ENCODE results near the gene DACT1. TPM values are rescaled to one million over a fixed set of nuclear protein-coding genes. Genes with fewer than 3 reads are reported as not detected.

The DACT1 gene
- total and polyA plus RNA-seq, 2 donors from 2014 or later, result 2.1 to 18.6 TPM

DNA sequence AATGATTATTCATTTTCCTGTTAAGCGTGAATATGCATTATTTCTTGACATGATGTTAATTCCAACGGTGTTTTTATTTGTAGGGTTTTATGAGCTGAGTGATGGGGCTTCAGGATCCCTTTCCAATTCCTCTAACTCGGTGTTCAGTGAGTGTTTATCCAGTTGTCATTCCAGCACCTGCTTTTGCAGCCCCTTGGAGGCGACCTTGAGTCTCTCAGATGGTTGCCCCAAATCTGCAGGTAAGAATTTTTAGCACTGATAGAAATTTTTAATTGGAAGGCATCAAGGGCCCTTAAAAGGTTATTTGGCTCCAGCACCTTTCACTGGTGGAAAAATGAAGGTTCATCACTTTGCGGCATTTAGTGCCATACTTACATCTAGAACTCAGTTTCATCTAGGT, 3.7 kb downstream of the DACT1 start:
- H3K9ac ChIP-seq (ENCODE audit: low read length in 3 of 3), result no peak overlapping the region
- TF ChIP-seq CTCF (IDR thresholded peaks at IDR 0.05; ENCODE audit: borderline replicate concordance, extremely low read depth, insufficient read depth), result no peak
- peaks cover 0 to 6% (median 6%) of the 10 kb centered on the region in 3 donors for H3K36me3 ChIP-seq (ENCODE audit: control insufficient read depth in 2 of 3, insufficient read depth in 3 of 3, low read length in 3 of 3)
- no peak overlapping the region for H3K27ac ChIP-seq (ENCODE audit: low read depth in 2 of 2, low read length in 2 of 2)
- H3K27me3 ChIP-seq (ENCODE audit: control insufficient read depth, insufficient read depth, low read length), result no peaks in the 10 kb centered on the region
- H3K9me3 ChIP-seq (ENCODE audit: control insufficient read depth in 2 of 3, insufficient read depth in 1 of 3, low read length in 3 of 3), result no peaks in the 10 kb centered on the region
- peaks cover 0 to 10% (median 7%) of the 10 kb centered on the region in 3 donors for H3K4me1 ChIP-seq (ENCODE audit: control insufficient read depth in 2 of 3, insufficient read depth in 2 of 3, low read depth in 1 of 3, low read length in 3 of 3)
- FAIRE-seq (no peak), DNase-seq (no peak)
- intact Hi-C loops (cut with DNase I), result loop anchor here (10.0 kb wide), 1 partner anchor 393 kb away; no protein-coding TSS in a partner anchor
- no peak overlapping the region for H3K4me3 ChIP-seq (ENCODE audit: low read length in 3 of 3)

DNA sequence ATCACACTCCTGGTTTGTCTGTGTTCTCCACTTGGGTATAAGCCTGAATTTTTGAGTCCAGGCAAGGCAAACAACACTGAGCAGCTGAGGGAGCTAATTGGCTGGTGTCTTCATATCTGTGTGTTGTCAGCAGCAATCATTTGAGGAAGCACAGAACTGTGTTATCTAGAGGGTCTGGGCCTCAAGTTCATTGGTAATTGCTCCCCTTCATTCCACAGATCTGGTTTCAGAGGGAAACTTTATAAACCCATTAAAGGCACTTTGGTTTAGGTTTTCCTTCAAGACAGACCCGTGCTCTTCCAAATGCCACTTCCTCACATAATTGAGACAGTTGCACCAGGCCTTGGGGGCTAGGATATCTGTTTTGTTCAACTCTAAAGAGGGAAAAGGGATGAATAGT, 5.6 kb downstream of the DACT1 start:
- Histone ChIP-seq H3K36me3 (ENCODE audit: control insufficient read depth in 2 of 3, insufficient read depth in 3 of 3, low read length in 3 of 3) (peaks cover 0 to 6% (median 6%) of the 10 kb centered on the region in 3 donors), H3K4me1 (ENCODE audit: control insufficient read depth in 2 of 3, insufficient read depth in 2 of 3, low read depth in 1 of 3, low read length in 3 of 3) (peaks cover 0 to 10% (median 7%) of the 10 kb centered on the region in 3 donors), H3K9me3 (ENCODE audit: control insufficient read depth in 2 of 3, insufficient read depth in 1 of 3, low read length in 3 of 3) (no peaks in the 10 kb centered on the region), H3K27me3 (ENCODE audit: control insufficient read depth, insufficient read depth, low read length) (no peaks in the 10 kb centered on the region), H3K4me3 (ENCODE audit: low read length in 3 of 3) (no peak overlapping the region), H3K9ac (ENCODE audit: low read length in 3 of 3) (no peak overlapping the region), H3K27ac (ENCODE audit: low read depth in 2 of 2, low read length in 2 of 2) (no peak overlapping the region)
- no peak for DNase-seq
- intact Hi-C loops (cut with DNase I), result loop anchor here (10.0 kb wide), 1 partner anchor 391 kb away; no protein-coding TSS in a partner anchor
- TF ChIP-seq CTCF (IDR thresholded peaks at IDR 0.05; ENCODE audit: borderline replicate concordance, extremely low read depth, insufficient read depth), result no peak
- no peak for FAIRE-seq

- FAIRE-seq, result no peak
Measured at GRCh38 chr14:58645641-58646040, 7.9 kb downstream of the DACT1 start.

More at GRCh38 chr14:58645641-58646040, 7.9 kb downstream of the DACT1 start:
- intact Hi-C loops (cut with DNase I), result loop anchor here (10.0 kb wide), 1 partner anchor 389 kb away; no protein-coding TSS in a partner anchor
- peaks cover 0 to 6% (median 6%) of the 10 kb centered on the region in 3 donors for H3K36me3 ChIP-seq (ENCODE audit: control insufficient read depth in 2 of 3, insufficient read depth in 3 of 3, low read length in 3 of 3)
- H3K4me3 ChIP-seq (ENCODE audit: low read length in 3 of 3), result no peak overlapping the region
- TF ChIP-seq CTCF (IDR thresholded peaks at IDR 0.05; ENCODE audit: borderline replicate concordance, extremely low read depth, insufficient read depth), result no peak
- H3K27me3 ChIP-seq (ENCODE audit: control insufficient read depth, insufficient read depth, low read length), result no peaks in the 10 kb centered on the region
- no peak for DNase-seq
- no peak overlapping the region for H3K9ac ChIP-seq (ENCODE audit: low read length in 3 of 3)
- no peaks in the 10 kb centered on the region for H3K4me1 ChIP-seq (ENCODE audit: control insufficient read depth in 2 of 3, insufficient read depth in 2 of 3, low read depth in 1 of 3, low read length in 3 of 3)
- no peaks in the 10 kb centered on the region for H3K9me3 ChIP-seq (ENCODE audit: control insufficient read depth in 2 of 3, insufficient read depth in 1 of 3, low read length in 3 of 3)
- H3K27ac ChIP-seq (ENCODE audit: low read depth in 2 of 2, low read length in 2 of 2), result no peak overlapping the region

All from kidney (tissue), 14 donors.